GM19467 (cell line): Measurements from ENCODE around the gene PTPRC.

ENCODE experiments used
- ATAC-seq: cut with Tn5 transposase; IDR thresholded peaks from one replicate; pipeline ENCODE4 v1.9.1; 2021; ENCODE audit warnings: mild to moderate bottlenecking, moderate library complexity; ENCODE audit not compliant: unreplicated experiment

PTPRC gene

GRCh38 chr1:198754670-198755069 is 115.8 kb downstream of the PTPRC start:
- ATAC-seq = no peak

DNA sequence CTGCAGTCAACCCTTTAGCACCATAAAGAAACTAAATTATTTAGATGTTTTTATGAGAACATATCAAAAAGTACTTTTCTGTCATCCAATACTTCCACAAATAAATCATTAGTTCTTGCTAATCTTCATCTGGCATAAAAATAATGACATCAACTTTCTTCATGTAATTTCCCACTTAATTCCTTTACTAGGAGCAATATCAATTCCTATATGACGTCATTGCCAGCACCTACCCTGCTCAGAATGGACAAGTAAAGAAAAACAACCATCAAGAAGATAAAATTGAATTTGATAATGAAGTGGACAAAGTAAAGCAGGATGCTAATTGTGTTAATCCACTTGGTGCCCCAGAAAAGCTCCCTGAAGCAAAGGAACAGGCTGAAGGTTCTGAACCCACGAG is 116.9 kb downstream of the PTPRC start:
- ATAC-seq = no peak

- no peak for ATAC-seq
Measured at GRCh38 chr1:198756470-198756869, 117.6 kb downstream of the PTPRC start.

GRCh38 chr1:198761859-198762616 is 123.2 kb downstream of the PTPRC start:
- no peak for ATAC-seq

DNA sequence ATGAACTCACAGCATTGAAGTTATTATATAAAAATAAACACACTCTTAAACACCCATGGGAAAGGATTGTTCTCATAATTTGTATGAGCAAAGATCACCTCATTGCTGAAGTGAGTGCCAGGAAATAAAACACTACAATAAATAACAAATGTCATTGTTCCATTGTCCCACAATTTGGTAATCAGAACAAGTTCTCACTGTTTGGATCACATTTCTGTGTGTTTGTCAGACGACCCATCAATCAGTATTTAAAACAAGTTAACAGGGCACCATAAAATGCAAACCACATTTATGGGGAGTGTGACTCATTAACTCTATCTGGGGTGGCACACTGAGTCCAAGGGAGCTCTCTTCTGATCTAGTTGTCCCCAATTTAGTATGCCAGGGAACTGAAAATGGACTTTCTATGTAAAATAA is 124.5 kb downstream of the PTPRC start:
- ATAC-seq = no peak

DNA sequence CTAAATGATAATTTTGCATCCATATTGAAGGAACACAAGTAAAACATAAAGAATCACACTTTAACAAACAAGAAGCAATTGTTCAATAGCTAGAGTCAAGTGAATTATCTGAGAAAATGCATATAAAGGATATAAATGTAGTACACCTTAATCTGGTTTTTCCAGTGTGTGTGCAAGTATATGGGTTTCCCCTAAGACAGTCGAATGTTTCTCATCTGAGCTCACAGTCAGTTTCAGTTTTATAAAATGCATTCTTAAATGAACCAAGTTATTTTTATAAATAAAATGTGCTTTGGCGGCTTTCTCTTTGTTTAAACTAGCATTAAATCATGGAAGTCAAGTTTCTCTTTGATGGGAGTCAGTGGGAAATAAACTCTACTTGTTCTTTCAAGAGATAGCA is 125.9 kb downstream of the PTPRC start:
- ATAC-seq = no peak

GRCh38 chr1:198765416-198765815 is 126.6 kb downstream of the PTPRC start:
- ATAC-seq = no peak

DNA sequence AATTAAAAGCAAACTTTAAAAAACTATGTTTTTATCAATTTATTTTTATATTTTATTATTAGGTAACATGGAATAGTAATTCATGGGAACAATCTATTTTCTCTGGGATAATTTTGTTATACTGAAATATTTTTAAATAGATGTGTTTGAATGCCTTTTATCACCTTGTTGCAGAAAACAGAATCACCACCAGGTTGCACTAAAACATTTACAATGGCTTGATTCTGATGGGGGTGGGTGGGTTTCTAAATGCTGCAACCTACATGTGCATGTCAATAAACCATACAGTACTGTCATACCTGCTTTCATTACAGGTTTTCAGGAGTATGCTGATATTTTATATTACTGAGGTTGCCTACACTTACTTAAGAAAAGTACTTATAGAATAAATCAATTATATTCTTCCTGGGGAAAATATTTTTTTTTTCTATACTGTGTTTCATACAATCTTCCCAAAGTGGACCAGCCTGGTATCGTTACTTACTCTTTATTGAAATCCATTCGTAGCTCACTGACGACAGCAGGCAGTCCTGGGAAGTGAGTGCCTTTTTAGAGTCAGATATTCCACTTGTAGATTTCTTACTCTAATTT is 132.8 kb downstream of the PTPRC start:
- ATAC-seq = peak; percentile 53

DNA sequence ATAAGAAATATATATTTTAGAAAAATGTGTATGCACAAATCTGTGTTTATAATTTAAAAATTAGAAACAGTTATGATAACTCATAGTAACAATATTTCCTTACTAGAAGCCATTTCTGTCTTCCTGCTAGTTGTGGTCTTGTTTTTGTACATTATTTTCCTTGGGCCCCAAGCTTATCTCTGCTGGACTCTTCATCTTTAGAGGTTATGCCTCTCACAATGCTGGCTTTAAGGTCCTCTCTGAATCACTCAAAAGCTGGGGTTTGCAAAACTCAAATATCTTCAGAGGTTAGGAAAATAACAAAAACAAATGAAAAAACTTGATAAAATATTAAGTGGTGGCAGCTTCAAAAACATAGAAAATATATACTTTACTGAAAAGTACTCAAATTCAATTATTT is 133.8 kb downstream of the PTPRC start:
- no peak for ATAC-seq

DNA sequence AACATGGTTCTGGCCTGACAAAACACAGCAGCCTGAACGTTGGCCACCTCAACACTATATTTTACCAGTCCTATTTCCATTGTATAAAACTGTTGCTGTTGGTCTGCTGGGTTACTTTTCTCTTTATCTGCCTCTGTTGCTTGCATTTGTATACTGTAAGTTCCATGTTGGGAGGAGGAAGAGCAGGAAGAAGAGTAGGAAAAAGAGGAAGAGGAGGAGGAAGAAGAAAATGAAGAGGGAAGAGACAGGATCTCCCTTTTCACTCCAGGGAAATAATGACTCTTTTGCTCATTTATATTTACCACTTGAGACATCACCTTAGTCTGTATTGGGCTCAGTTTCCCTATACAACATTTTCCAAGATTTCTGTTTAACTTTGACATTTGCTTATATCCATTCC is 134.2 kb downstream of the PTPRC start:
- no peak for ATAC-seq

DNA sequence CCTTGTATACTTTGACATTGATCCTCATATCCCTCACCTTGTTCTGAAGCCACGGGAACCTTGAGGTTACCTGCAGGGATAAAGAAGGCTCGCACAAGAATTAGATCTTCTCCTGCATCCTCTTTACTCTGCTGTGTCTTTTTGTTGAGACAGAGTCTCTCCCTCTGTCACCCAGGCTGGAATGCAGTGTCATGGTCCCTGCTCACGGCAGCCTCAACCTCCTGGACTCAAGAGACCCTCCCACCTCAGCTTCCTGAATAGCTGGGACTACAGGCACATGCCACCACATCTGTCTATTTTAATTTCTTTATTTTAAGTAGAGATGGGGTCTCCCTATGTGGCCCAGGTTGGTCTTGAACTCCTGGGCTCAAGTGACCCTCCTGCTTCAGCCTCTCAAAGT is 134.7 kb downstream of the PTPRC start:
- ATAC-seq = no peak

- ATAC-seq = no peak
Measured at GRCh38 chr1:198774421-198774820, 135.6 kb downstream of the PTPRC start.

DNA sequence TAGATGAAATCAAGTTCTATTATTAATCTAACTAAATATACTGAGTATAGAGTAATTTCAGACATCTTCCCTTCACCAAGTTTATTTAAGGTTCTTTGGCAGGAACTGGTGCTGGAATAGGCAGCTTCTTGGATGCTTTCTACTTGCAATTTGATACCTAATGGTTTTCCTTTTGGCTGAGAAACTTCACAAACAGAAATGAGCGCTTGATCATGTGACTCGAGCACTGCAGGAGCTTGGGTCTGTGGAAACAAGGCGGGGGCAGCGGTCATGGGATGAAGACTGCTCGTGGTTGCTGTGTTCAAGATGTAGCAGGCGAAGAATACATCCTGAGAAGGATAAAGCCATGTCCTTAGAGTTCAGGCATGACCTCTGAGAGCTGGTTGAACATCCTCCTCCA is 136.8 kb downstream of the PTPRC start:
- ATAC-seq = no peak

GRCh38 chr1:198776602-198777029 is 137.8 kb downstream of the PTPRC start:
- ATAC-seq = no peak

- no peak for ATAC-seq
Measured at GRCh38 chr1:198778049-198778448, 139.2 kb downstream of the PTPRC start.

- no peak for ATAC-seq
Measured at GRCh38 chr1:198780376-198780775, 141.5 kb downstream of the PTPRC start.

- ATAC-seq = peak; percentile 74
Measured at GRCh38 chr1:198788561-198789064, 149.8 kb downstream of the PTPRC start.

GRCh38 chr1:198793714-198794113 is 154.9 kb downstream of the PTPRC start:
- no peak for ATAC-seq

- ATAC-seq = no peak
Measured at GRCh38 chr1:198794498-198794897, 155.7 kb downstream of the PTPRC start.

DNA sequence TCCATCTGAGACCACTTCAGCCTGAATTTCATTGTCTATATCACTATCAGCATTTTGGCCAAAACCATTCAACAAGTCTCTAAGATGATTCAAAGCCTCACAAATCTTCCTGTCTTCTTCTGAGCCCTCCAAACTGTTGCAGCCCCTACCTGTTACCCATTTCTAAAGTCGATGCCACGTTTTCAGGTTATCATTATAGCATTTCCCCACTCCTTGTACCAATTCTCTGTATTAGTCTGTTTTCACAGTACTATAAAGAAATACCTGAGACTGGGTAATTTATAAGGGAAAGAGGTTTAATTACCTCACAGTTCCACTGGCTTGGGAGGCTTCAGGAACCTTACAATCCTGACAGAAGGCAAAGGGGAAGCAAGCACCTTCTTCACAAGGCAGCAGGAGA is 158.8 kb downstream of the PTPRC start:
- no peak for ATAC-seq

GRCh38 chr1:198798923-198799386 is 160.1 kb downstream of the PTPRC start:
- ATAC-seq = peak; percentile 52

DNA sequence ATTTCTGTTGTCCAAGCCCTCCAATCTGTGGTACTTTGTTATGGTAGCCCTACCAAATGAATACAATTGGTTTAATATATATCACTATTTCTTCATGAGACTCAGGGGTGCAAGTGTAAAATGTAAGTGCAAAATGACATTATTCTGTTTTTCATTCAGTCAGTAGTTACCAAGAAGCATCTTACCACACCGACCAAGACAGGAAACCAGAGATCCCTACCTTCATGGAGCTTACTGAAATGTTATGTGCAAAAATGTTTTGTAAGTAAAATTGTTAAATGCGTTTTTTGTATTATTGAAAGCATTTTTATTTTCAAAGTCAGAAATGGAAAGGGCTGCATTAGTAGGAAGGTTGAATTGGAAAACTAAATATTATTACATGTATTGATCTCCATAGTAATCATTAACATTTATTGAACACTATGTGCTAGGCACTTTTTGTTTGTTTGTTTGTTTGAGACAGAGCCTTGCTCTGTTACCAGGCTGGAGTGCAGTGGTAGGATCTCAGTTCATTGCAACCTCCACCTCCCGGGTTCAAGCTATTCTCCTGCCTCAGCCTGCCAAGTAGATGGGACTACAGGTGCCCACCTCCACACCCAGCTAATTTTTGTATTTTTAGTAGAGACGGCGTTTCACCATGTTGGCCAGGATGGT is 166.8 kb downstream of the PTPRC start:
- ATAC-seq = no peak
